DND-41 (cell line): Measurements from ENCODE around the gene DDC.

Experiments
- ATAC-seq: fragments of 200-7000 bp; cut with Tn5 transposase; 3 replicates; pipeline ENCODE4 v1.9.1; 2021; ENCODE audit warnings: low read depth; ENCODE audit not compliant: insufficient read depth
- DNase-seq: peaks from one replicate; pipeline ENCODE4 v3.0.0-alpha.2; 2020
- H2AFZ ChIP-seq: 2 replicates; pipeline ENCODE4 v1.6.0; 2012; ENCODE audit warnings: low read depth, low read length
- H3K27ac ChIP-seq: 2 replicates; pipeline ENCODE4 v1.5.1; 2012; ENCODE audit warnings: low read length, inconsistent platforms
- H3K27me3 ChIP-seq: fragments of 200-600 bp; sonication (generic); 2 replicates; pipeline ENCODE4 v1.6.0; 2012; ENCODE audit warnings: low read length, mild to moderate bottlenecking, inconsistent platforms; ENCODE audit not compliant: insufficient read depth, poor library complexity
- H3K36me3 ChIP-seq: 2 replicates; pipeline ENCODE4 v1.5.1; 2012; ENCODE audit warnings: low read length, inconsistent platforms; ENCODE audit not compliant: insufficient read depth
- H3K4me1 ChIP-seq: 2 replicates; pipeline ENCODE4 v1.5.1; 2012; ENCODE audit warnings: mild to moderate bottlenecking, low read length; ENCODE audit not compliant: insufficient read depth
- H3K4me2 ChIP-seq: 2 replicates; pipeline ENCODE4 v1.6.0; 2012; ENCODE audit warnings: mild to moderate bottlenecking, moderate library complexity, low read length, inconsistent platforms; ENCODE audit not compliant: insufficient read depth
- H3K4me3 ChIP-seq, 2 experiments: fragments of 200-600 bp in 1 of 2; shearing (Covaris generic) in 1 of 2; 2 replicates each; pipeline ENCODE4 v1.5.1; 2012 to 2016; ENCODE audit warnings: inconsistent platforms in 2 of 2, low read length in 2 of 2, mild to moderate bottlenecking in 2 of 2, low read depth in 1 of 2, moderate library complexity in 1 of 2
- H3K79me2 ChIP-seq: 2 replicates; pipeline ENCODE4 v1.6.0; 2012; ENCODE audit warnings: low read length, inconsistent platforms; ENCODE audit not compliant: insufficient read depth
- H3K9ac ChIP-seq: 2 replicates; pipeline ENCODE4 v1.6.0; 2012; ENCODE audit warnings: low read depth, mild to moderate bottlenecking, inconsistent platforms, low read length, moderate library complexity
- H3K9me3 ChIP-seq: 2 replicates; pipeline ENCODE4 v1.5.1; 2012; ENCODE audit warnings: low read length, moderate library complexity, mild to moderate bottlenecking, inconsistent platforms; ENCODE audit not compliant: insufficient read depth, severe bottlenecking
- H4K20me1 ChIP-seq: 2 replicates; pipeline ENCODE4 v1.6.0; 2012; ENCODE audit warnings: low read length; ENCODE audit not compliant: insufficient read depth
- CTCF ChIP-seq: IDR thresholded peaks from 2 replicates; pipeline ENCODE4 v1.5.1; 2012; ENCODE audit warnings: borderline replicate concordance, low read length, moderate library complexity, mild to moderate bottlenecking; ENCODE audit not compliant: poor library complexity, severe bottlenecking; ENCODE audit errors: extremely low read depth
- EZH2 ChIP-seq: IDR thresholded peaks from 3 replicates; pipeline ENCODE4 v1.6.1; 2012; ENCODE audit warnings: borderline replicate concordance, low read depth, mild to moderate bottlenecking, moderate library complexity, low read length, inconsistent platforms; ENCODE audit not compliant: severe bottlenecking

The DDC gene

DNA sequence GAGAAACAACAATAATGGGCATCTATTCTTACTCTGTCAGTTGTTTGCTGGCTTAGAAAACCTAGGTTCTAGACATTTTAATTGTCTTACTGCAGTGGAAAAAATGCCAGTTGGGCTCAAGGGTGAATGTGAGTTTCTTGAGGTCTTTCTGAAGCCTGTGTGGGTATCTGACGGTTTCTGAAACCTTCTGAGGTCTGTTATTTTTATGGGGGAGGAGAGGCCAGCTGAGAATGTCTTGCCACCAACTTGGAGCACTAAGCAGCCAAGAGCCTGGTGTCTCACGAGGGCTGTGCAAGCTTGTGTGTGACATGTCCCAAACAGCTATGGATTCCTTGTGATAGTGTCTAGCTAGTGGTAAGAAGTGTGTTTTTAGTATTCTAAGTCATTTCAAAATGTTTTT, 24.2 kb upstream of the DDC start:
- DNase-seq = no peak
- Histone ChIP-seq H3K79me2 (no peaks in the 10 kb centered on the region), H3K4me3 (no peak overlapping the region), H3K9ac (no peak overlapping the region), H3K9me3 (no peaks in the 10 kb centered on the region), H3K4me1 (no peaks in the 10 kb centered on the region), H4K20me1 (no peaks in the 10 kb centered on the region), H3K4me2 (no peak overlapping the region), H2AFZ (no peak overlapping the region), H3K27ac (no peak overlapping the region), H3K36me3 (no peaks in the 10 kb centered on the region), H3K27me3 (peaks cover 14% of the 10 kb centered on the region)
- TF ChIP-seq EZH2 (no peak), CTCF (no peak)
- no peak for ATAC-seq

- H3K9me3 ChIP-seq = peaks cover 3% of the 10 kb centered on the region
- TF ChIP-seq EZH2 (no peak), CTCF (peak; percentile 31)
- H3K27me3 ChIP-seq = peaks cover 11% of the 10 kb centered on the region
- no peaks in the 10 kb centered on the region for H3K79me2 ChIP-seq
- no peak overlapping the region for H3K4me2 ChIP-seq
- ATAC-seq = peak; percentile 49; the same call in 1 of the 3 replicates
- H2AFZ ChIP-seq = no peak overlapping the region
- no peak overlapping the region for H3K27ac ChIP-seq
- H3K4me3 ChIP-seq = no peak overlapping the region
- no peak for DNase-seq
- no peaks in the 10 kb centered on the region for H3K36me3 ChIP-seq
- H3K4me1 ChIP-seq = no peaks in the 10 kb centered on the region
- no peak overlapping the region for H3K9ac ChIP-seq
- no peaks in the 10 kb centered on the region for H4K20me1 ChIP-seq
These were observed 23.7 kb upstream of the DDC start for GRCh38 chr7:50588937-50589336.

DNA sequence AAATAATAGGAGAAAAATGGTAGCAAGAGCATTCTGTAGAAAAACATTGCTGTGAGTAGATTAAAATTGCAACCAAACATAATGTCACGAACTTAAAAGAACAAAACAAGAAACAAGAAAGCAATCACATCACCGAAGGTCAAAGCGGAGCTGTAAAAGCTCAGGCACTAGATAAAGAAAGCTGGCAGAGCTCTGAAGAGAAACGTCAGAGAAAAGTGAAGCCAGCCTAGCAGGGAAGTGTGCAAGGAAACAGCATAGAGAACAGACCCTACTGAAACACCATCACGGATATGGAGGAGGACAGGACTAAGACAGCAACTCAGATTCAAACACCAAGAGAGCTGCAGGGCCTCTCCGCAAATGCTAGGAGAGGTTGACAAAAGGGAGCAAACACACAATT, 22.5 kb upstream of the DDC start:
- ATAC-seq = no peak
- Histone ChIP-seq H3K9ac (no peak overlapping the region), H3K9me3 (peaks cover 4% of the 10 kb centered on the region), H3K4me3 (no peak overlapping the region), H3K27me3 (peaks cover 2% of the 10 kb centered on the region), H3K4me1 (no peaks in the 10 kb centered on the region), H4K20me1 (no peaks in the 10 kb centered on the region), H2AFZ (no peak overlapping the region), H3K36me3 (no peaks in the 10 kb centered on the region), H3K79me2 (no peaks in the 10 kb centered on the region), H3K27ac (no peak overlapping the region), H3K4me2 (no peak overlapping the region)
- DNase-seq = no peak
- TF ChIP-seq CTCF = no peak
- no peak for TF ChIP-seq EZH2

GRCh38 chr7:50584793-50585408, 19.7 kb upstream of the DDC start:
- DNase-seq (no peak), ATAC-seq (no peak)
- no peak overlapping the region for H3K9ac ChIP-seq
- peaks cover 4% of the 10 kb centered on the region for H3K9me3 ChIP-seq
- no peak for TF ChIP-seq CTCF
- TF ChIP-seq EZH2 = no peak
- H3K4me3 ChIP-seq = no peak overlapping the region
- H2AFZ ChIP-seq = no peak overlapping the region
- no peaks in the 10 kb centered on the region for H3K27me3 ChIP-seq
- H4K20me1 ChIP-seq = no peaks in the 10 kb centered on the region
- H3K4me2 ChIP-seq = no peak overlapping the region
- H3K36me3 ChIP-seq = no peaks in the 10 kb centered on the region
- H3K79me2 ChIP-seq = no peaks in the 10 kb centered on the region
- no peaks in the 10 kb centered on the region for H3K4me1 ChIP-seq
- no peak overlapping the region for H3K27ac ChIP-seq
